GM23338 (cell line): ENCODE results near the gene GNL3.

Source experiments
- CREB1 ChIP-seq: fragments of 250-450 bp; sonication (Bioruptor Pico); IDR thresholded peaks from 2 replicates; pipeline ENCODE4 v1.5.0; 2020; ENCODE audit warnings: low read depth, mild to moderate bottlenecking, moderate library complexity
- CTCF ChIP-seq, 2 experiments: fragments of 200-600 bp in 1 of 2; sonication (generic) in 1 of 2; conservative IDR thresholded peaks; 2 replicates each; pipeline versions ENCODE4 v1.5.1 to v1.6.1; 2016 to 2017; ENCODE audit warnings: antibody characterized with exemption in 2 of 2, low read depth in 2 of 2, mild to moderate bottlenecking in 2 of 2, moderate library complexity in 1 of 2
- EZH2phosphoT487 ChIP-seq: fragments of 200-600 bp; sonication (generic); IDR thresholded peaks from one replicate; pipeline ENCODE4 v1.8.1; 2018; ENCODE audit warnings: antibody characterized with exemption; ENCODE audit not compliant: unreplicated experiment
- JUNB ChIP-seq: IDR thresholded peaks from one replicate; pipeline ENCODE4 v1.6.1; 2016; ENCODE audit warnings: antibody characterized with exemption; ENCODE audit not compliant: unreplicated experiment
- POLR2AphosphoS5 ChIP-seq: IDR thresholded peaks from 2 replicates; pipeline ENCODE4 v1.6.1; 2016; ENCODE audit warnings: antibody characterized with exemption, low read depth

- TF ChIP-seq EZH2phosphoT487, result no peak
- TF ChIP-seq CREB1 (CRISPR knock-in tag), result no peak
- TF ChIP-seq POLR2AphosphoS5, result no peak
- no peak for TF ChIP-seq CTCF (conservative IDR thresholded peaks at IDR 0.05; ENCODE audit: low read depth in 2 of 2)
- TF ChIP-seq JUNB, result no peak
Observed at GRCh38 chr3:52651592-52651991, 34.2 kb upstream of the GNL3 start.
